Skeletal muscle satellite cell (primary cell): ENCODE results near the gene CHML.

Source experiments
- H3K27me3 ChIP-seq: 2 replicates; pipeline ENCODE4 v1.7.0; 2013; ENCODE audit warnings: low read length; ENCODE audit not compliant: control insufficient read depth, insufficient read depth
- H3K36me3 ChIP-seq: 2 replicates; pipeline ENCODE4 v1.7.0; 2013; ENCODE audit warnings: mild to moderate bottlenecking, control low read depth, low read length; ENCODE audit not compliant: insufficient read depth
- H3K4me1 ChIP-seq: 2 replicates; pipeline ENCODE4 v1.7.0; 2013; ENCODE audit warnings: low read length; ENCODE audit not compliant: control insufficient read depth, insufficient read depth
- H3K4me2 ChIP-seq: 2 replicates; pipeline ENCODE4 v1.7.0; 2013; ENCODE audit warnings: mild to moderate bottlenecking, low read length
- H3K4me3 ChIP-seq: 2 replicates; pipeline ENCODE4 v1.7.0; 2013; ENCODE audit warnings: low read length
- H3K9ac ChIP-seq: 2 replicates; pipeline ENCODE4 v1.7.0; 2013; ENCODE audit warnings: mild to moderate bottlenecking, low read depth, low read length, moderate library complexity
- H3K9me3 ChIP-seq: replicated peaks from 2 replicates; pipeline ENCODE4 v1.7.0; 2013; ENCODE audit warnings: mild to moderate bottlenecking, control low read depth, low read length

Gene CHML

GRCh38 chr1:241600496-241600901 is 39.7 kb downstream of the CHML start:
- H3K9ac ChIP-seq: no peak overlapping the region
- peaks cover 28% of the 10 kb centered on the region for H3K4me1 ChIP-seq
- no peaks in the 10 kb centered on the region for H3K36me3 ChIP-seq
- H3K27me3 ChIP-seq: no peaks in the 10 kb centered on the region
- no peak overlapping the region for H3K4me3 ChIP-seq
- H3K4me2 ChIP-seq: no peak overlapping the region
- H3K9me3 ChIP-seq: no peaks in the 10 kb centered on the region

- no peaks in the 10 kb centered on the region for H3K27me3 ChIP-seq
Measured at GRCh38 chr1:241598249-241598648, 41.9 kb downstream of the CHML start.

GRCh38 chr1:241596633-241597032 is 43.5 kb downstream of the CHML start:
- Histone ChIP-seq H3K36me3 (no peaks in the 10 kb centered on the region), H3K4me2 (no peak overlapping the region), H3K9me3 (no peaks in the 10 kb centered on the region)

More at GRCh38 chr1:241598249-241598648, 41.9 kb downstream of the CHML start:
- no peak overlapping the region for H3K4me3 ChIP-seq
- no peak overlapping the region for H3K9ac ChIP-seq
- no peaks in the 10 kb centered on the region for H3K36me3 ChIP-seq
- no peak overlapping the region for H3K4me2 ChIP-seq
- peaks cover 20% of the 10 kb centered on the region for H3K4me1 ChIP-seq
- H3K9me3 ChIP-seq: no peaks in the 10 kb centered on the region

DNA sequence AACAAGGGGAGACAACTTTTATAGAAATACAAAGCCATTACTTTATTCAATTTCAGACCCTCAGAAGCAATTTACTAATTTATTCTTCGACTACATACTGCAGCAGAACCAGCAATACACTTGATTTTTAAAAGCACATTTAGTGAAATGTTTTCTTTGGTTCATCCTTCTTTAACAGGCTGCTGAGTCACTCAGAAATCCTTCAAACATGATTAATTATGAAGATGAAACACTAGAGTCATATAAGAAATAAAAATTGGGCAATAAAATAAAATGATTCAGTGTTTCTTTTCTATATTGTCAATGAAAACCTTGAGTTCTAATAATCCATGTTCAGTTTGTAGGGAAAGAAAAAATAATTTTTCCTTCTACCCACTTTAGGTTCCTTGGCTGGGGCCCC is 47.0 kb downstream of the CHML start:
- H3K4me3 ChIP-seq: no peak overlapping the region
- H3K4me1 ChIP-seq: peaks cover 24% of the 10 kb centered on the region
- H3K4me2 ChIP-seq: peak overlapping the region; percentile 37
- H3K9me3 ChIP-seq: no peaks in the 10 kb centered on the region
- no peaks in the 10 kb centered on the region for H3K27me3 ChIP-seq
- no peaks in the 10 kb centered on the region for H3K36me3 ChIP-seq
- H3K9ac ChIP-seq: no peak overlapping the region

More at GRCh38 chr1:241596633-241597032, 43.5 kb downstream of the CHML start:
- Histone ChIP-seq H3K27me3 (no peaks in the 10 kb centered on the region), H3K4me1 (peaks cover 27% of the 10 kb centered on the region), H3K9ac (no peak overlapping the region), H3K4me3 (no peak overlapping the region)

DNA sequence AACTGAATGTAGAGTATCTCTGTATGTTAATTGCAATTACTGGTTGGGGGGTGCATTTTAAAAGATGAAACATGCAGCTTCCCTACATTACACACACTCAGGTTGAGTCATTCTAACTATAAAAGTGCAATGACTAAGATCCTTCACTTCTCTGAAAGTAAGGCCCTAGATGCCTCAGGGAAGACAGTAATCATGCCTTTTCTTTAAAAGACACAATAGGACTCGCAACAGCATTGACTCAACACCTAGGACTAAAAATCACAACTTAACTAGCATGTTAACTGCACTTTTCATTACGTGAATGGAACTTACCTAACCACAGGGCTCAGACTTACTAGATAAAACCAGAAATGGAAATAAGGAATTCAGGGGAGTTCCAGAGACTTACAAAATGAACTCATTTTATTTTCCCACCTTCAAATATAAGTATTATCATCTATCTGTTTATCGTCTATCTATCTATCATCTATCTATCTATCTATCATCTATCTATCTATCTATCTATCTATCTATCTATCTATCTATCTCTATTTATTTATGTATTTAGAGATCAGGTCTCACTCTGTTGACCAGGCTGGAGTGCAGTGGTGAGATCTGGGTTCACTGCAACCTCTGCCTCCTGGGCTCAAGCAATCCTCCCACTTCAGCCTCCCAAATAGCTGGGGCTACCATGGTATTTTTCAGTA is 47.8 kb downstream of the CHML start:
- H3K9ac ChIP-seq: no peak overlapping the region
- H3K9me3 ChIP-seq: no peaks in the 10 kb centered on the region
- no peaks in the 10 kb centered on the region for H3K36me3 ChIP-seq
- peak overlapping the region; percentile 25 for H3K4me3 ChIP-seq
- no peaks in the 10 kb centered on the region for H3K27me3 ChIP-seq
- peak overlapping the region; percentile 37 for H3K4me2 ChIP-seq
- peaks cover 24% of the 10 kb centered on the region for H3K4me1 ChIP-seq

- H3K4me2 ChIP-seq: no peak overlapping the region
- H3K9me3 ChIP-seq: no peaks in the 10 kb centered on the region
- no peak overlapping the region for H3K9ac ChIP-seq
- no peaks in the 10 kb centered on the region for H3K36me3 ChIP-seq
- no peaks in the 10 kb centered on the region for H3K27me3 ChIP-seq
- peak overlapping the region; percentile 25 for H3K4me3 ChIP-seq
- peaks cover 24% of the 10 kb centered on the region for H3K4me1 ChIP-seq
Measured at GRCh38 chr1:241591736-241592135, 48.4 kb downstream of the CHML start.

DNA sequence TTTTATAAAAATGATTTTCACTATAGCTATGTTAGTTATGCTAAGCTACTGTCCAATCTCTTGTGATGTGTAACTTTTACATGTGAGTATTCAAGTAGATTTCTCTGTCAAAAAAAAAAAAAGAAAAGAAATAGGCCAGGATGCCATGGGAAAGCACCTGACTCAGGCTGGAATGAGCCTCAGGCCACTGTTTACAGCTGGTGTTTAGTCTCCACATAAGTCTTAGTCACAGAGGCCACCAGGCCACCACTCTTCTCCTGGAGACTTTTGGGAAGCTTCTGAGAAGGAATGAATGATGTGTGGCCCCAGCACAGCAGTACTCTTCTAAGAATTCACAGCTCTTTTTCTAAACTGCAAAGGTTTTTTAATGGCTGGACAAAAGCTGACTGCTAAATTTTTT is 48.9 kb downstream of the CHML start:
- Histone ChIP-seq H3K4me1 (peaks cover 24% of the 10 kb centered on the region), H3K9ac (no peak overlapping the region), H3K9me3 (no peaks in the 10 kb centered on the region), H3K27me3 (no peaks in the 10 kb centered on the region), H3K36me3 (no peaks in the 10 kb centered on the region), H3K4me3 (no peak overlapping the region), H3K4me2 (no peak overlapping the region)

GRCh38 chr1:241590719-241591118 is 49.5 kb downstream of the CHML start:
- no peaks in the 10 kb centered on the region for H3K36me3 ChIP-seq
- H3K27me3 ChIP-seq: no peaks in the 10 kb centered on the region
- no peak overlapping the region for H3K9ac ChIP-seq
- no peaks in the 10 kb centered on the region for H3K9me3 ChIP-seq
- no peak overlapping the region for H3K4me2 ChIP-seq
- no peak overlapping the region for H3K4me3 ChIP-seq
- peaks cover 24% of the 10 kb centered on the region for H3K4me1 ChIP-seq
